ENCODE results near the gene CEND1. TPM values are rescaled to one million over a fixed set of nuclear protein-coding genes. Genes with fewer than 3 reads are reported as not detected.

Gene CEND1
- polyA plus RNA-seq, 1 donor (not counting 4 experiments of a cell fraction or from before 2014, with no cell fraction given) = not detected

DNA sequence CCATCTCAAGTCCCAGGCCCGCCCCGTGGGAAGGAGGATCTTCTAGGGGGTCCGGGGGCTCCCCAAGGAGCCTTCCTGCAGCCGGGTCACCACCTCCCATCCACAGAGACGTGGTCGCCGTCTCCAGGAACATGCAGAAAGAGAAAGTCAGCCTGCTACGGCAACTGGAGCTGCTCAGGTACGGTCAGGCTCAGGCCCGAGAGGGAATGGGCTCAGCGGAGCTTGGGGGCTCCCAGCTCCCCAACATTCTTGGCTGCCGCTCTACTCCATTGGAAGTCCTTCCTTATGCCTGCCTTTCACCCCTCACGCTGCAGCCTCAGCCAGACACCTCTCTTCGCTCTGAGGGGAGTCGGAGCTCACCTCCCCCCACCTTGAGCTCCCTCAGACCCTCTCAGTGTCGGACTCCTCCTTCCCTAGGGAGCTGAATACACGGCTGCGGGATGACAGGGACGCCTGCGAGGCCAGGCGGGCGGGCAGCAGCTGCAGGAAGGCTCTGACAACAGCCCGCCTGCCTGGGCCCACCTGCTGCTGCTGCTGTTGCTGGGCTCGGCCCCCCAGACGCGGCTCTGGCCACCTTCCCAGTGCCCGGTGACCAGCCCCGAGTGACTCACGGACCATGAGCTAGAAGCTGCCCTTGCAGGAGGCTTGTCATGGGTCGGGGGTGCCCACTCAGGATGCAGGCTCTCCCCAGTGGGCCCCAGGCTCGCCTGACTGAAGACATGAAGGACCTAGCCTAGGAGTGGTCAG is 41.4 kb upstream of the CEND1 start:
- Histone ChIP-seq H3K9me3 (ENCODE audit: control insufficient read depth, low read depth, low read length) (no peaks in the 10 kb centered on the region), H2AFZ (ENCODE audit: control insufficient read depth, low read length) (no peak overlapping the region), H3K9ac (ENCODE audit: control insufficient read depth, extremely low read depth, insufficient read depth, low read length) (no peak overlapping the region), H3K4me1 (ENCODE audit: control insufficient read depth, extremely low read depth, insufficient read depth, low read length) (peaks cover 47% of the 10 kb centered on the region), H3K36me3 (ENCODE audit: control insufficient read depth in 2 of 2, extremely low read depth in 1 of 2, insufficient read depth in 2 of 2, low read length in 2 of 2) (peaks cover 0 to 2% of the 10 kb centered on the region in 2 experiments), H3K27me3 (ENCODE audit: control insufficient read depth, extremely low read depth, insufficient read depth, low read length) (peaks cover 49% of the 10 kb centered on the region), H3K4me3 (ENCODE audit: control insufficient read depth in 2 of 3, extremely low read depth in 1 of 3, insufficient read depth in 2 of 3, low read depth in 1 of 3, low read length in 3 of 3) (peak overlapping the region in 1 of 3 experiments; percentile 42), H3K79me2 (ENCODE audit: control insufficient read depth, insufficient read depth, low read length) (peaks cover 25% of the 10 kb centered on the region), H3K9me1 (ENCODE audit: control insufficient read depth, extremely low read depth, insufficient read depth, low read length) (no peaks in the 10 kb centered on the region), H3K27ac (ENCODE audit: control insufficient read depth, insufficient read depth, low read length) (no peak overlapping the region), H4K20me1 (ENCODE audit: control insufficient read depth, extremely low read depth, insufficient read depth, low read length) (peaks cover 2% of the 10 kb centered on the region), H3K4me2 (ENCODE audit: control insufficient read depth, extremely low read depth, insufficient read depth, low read depth, low read length) (peak overlapping the region; percentile 76)
- FAIRE-seq = no peak
- TF ChIP-seq, protein P1, sequence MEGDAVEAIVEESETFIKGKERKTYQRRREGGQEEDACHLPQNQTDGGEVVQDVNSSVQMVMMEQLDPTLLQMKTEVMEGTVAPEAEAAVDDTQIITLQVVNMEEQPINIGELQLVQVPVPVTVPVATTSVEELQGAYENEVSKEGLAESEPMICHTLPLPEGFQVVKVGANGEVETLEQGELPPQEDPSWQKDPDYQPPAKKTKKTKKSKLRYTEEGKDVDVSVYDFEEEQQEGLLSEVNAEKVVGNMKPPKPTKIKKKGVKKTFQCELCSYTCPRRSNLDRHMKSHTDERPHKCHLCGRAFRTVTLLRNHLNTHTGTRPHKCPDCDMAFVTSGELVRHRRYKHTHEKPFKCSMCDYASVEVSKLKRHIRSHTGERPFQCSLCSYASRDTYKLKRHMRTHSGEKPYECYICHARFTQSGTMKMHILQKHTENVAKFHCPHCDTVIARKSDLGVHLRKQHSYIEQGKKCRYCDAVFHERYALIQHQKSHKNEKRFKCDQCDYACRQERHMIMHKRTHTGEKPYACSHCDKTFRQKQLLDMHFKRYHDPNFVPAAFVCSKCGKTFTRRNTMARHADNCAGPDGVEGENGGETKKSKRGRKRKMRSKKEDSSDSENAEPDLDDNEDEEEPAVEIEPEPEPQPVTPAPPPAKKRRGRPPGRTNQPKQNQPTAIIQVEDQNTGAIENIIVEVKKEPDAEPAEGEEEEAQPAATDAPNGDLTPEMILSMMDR (optimal IDR thresholded peaks at IDR 0.05 in 1 of 3, IDR thresholded peaks at IDR 0.05 in 1 of 3, conservative IDR thresholded peaks at IDR 0.05 in 1 of 3; ENCODE audit: extremely low read depth in 1 of 3, insufficient read depth in 2 of 3, low read length in 3 of 3) = no peak
- no peak for TF ChIP-seq EZH2 (IDR thresholded peaks at IDR 0.05; ENCODE audit: low read length)
- dilution Hi-C loops (cut with MboI; ENCODE audit: extremely low pct_ligation_motif_present, low sequenced_read_pairs) = no loop called here
- no peak for DNase-seq (ENCODE audit: low read depth, low spot score)

DNA sequence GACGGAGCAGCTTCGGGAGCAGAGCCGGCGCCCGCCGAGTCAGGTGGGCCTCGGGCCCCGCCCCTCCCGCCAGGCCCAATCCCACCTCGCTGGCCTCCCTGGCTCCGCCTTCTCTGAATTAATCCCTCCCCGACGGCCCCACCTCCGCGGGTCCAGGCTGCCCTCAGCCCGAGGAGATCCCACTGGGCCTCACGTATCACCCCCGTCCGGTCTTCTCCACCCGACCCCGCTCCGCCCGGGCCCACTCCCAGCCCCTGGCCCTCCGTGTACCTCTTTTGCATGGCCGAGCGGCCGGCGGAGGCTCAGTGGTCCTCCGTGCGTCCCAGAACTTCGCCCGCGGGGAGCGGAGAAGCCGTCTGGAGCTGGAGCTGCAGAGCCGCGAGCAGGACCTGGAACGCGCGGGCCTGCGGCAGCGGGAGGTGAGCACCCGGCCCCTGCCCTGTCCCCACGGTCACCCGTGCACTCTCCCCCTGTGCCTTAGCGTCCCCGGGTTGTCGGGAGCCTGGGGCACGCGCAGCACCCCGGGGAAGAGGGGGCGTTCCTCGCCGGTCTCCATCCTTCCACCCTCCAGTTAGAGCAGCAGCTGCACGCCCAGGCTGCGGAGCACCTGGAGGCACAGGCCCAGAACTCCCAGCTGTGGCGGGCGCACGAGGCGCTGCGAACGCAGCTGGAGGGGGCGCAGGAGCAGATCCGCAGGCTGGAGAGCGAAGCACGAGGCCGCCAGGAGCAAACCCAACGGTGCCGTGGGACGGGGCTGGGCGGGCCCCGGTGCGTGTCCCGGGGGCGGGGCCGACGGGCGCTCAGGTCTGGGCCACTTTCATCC is 40.6 kb upstream of the CEND1 start:
- Histone ChIP-seq H3K27me3 (ENCODE audit: control insufficient read depth, extremely low read depth, insufficient read depth, low read length) (peaks cover 50% of the 10 kb centered on the region), H3K4me1 (ENCODE audit: control insufficient read depth, extremely low read depth, insufficient read depth, low read length) (peaks cover 47% of the 10 kb centered on the region), H3K27ac (ENCODE audit: control insufficient read depth, insufficient read depth, low read length) (no peak overlapping the region), H4K20me1 (ENCODE audit: control insufficient read depth, extremely low read depth, insufficient read depth, low read length) (peaks cover 2% of the 10 kb centered on the region), H3K4me2 (ENCODE audit: control insufficient read depth, extremely low read depth, insufficient read depth, low read depth, low read length) (peak overlapping the region; percentile 76), H3K9me1 (ENCODE audit: control insufficient read depth, extremely low read depth, insufficient read depth, low read length) (no peaks in the 10 kb centered on the region), H3K9ac (ENCODE audit: control insufficient read depth, extremely low read depth, insufficient read depth, low read length) (peak overlapping the region; percentile 4), H3K79me2 (ENCODE audit: control insufficient read depth, insufficient read depth, low read length) (peaks cover 19% of the 10 kb centered on the region), H3K36me3 (ENCODE audit: control insufficient read depth in 2 of 2, extremely low read depth in 1 of 2, insufficient read depth in 2 of 2, low read length in 2 of 2) (peaks cover 0 to under 1% of the 10 kb centered on the region in 2 experiments), H3K4me3 (ENCODE audit: control insufficient read depth in 2 of 3, extremely low read depth in 1 of 3, insufficient read depth in 2 of 3, low read depth in 1 of 3, low read length in 3 of 3) (peak overlapping the region; percentile 27 to 53 (median 42)), H3K9me3 (ENCODE audit: control insufficient read depth, low read depth, low read length) (no peaks in the 10 kb centered on the region), H2AFZ (ENCODE audit: control insufficient read depth, low read length) (peak overlapping the region; percentile 49)
- dilution Hi-C loops (cut with MboI; ENCODE audit: extremely low pct_ligation_motif_present, low sequenced_read_pairs) = no loop called here
- DNase-seq (ENCODE audit: low read depth, low spot score) (no peak), FAIRE-seq (no peak)
- TF ChIP-seq EZH2 (IDR thresholded peaks at IDR 0.05; ENCODE audit: low read length) = peak; percentile 18
- TF ChIP-seq, protein P1 (optimal IDR thresholded peaks at IDR 0.05 in 1 of 3, IDR thresholded peaks at IDR 0.05 in 1 of 3, conservative IDR thresholded peaks at IDR 0.05 in 1 of 3; ENCODE audit: extremely low read depth in 1 of 3, insufficient read depth in 2 of 3, low read length in 3 of 3) = no peak

Measured in keratinocyte (primary cell).